Gastroesophageal sphincter (tissue), 3 donors: ENCODE results near the gene AFG3L2.

ENCODE experiments used
- CTCF ChIP-seq, 4 experiments: fragments of 200-600 bp in 2 of 4; fragments of 450-650 bp in 2 of 4; sonication (generic) in 1 of 4; IDR thresholded peaks; one replicate each; pipeline ENCODE4 v1.5.1; 2017 to 2019; ENCODE audit warnings: antibody characterized with exemption in 4 of 4, mild to moderate bottlenecking in 2 of 4, moderate library complexity in 2 of 4
- EP300 ChIP-seq: sonication (generic); formaldehyde crosslinking; IDR thresholded peaks from one replicate; pipeline ENCODE4 v1.6.1; 2017; ENCODE audit warnings: antibody characterized with exemption, mild to moderate bottlenecking
- POLR2A ChIP-seq, 2 donors: fragments of 450-650 bp; IDR thresholded peaks; one replicate each; pipeline ENCODE4 v1.6.1; 2017; ENCODE audit warnings: antibody characterized with exemption in 2 of 2, mild to moderate bottlenecking in 2 of 2, moderate library complexity in 1 of 2
- POLR2AphosphoS5 ChIP-seq: sonication (generic); formaldehyde crosslinking; IDR thresholded peaks from one replicate; pipeline ENCODE4 v1.6.1; 2017; ENCODE audit warnings: antibody characterized with exemption

- TF ChIP-seq CTCF (IDR thresholded peaks at IDR 0.05) (no peak), POLR2A (IDR thresholded peaks at IDR 0.05) (no peak), POLR2AphosphoS5 (no peak), EP300 (no peak)
Observed at GRCh38 chr18:12338382-12338781, 38.6 kb downstream of the AFG3L2 start.
